ENCODE measurements around the gene RASA3. TPM values are rescaled to one million over a fixed set of nuclear protein-coding genes. Genes with fewer than 3 reads are reported as not detected.
A peak's percentile ranks its signal among the peaks of the same experiment; 100 is the strongest.

The RASA3 gene
- total RNA-seq, 1 donor from 2014 or later = 41.1 TPM

GRCh38 chr13:114143806-114144605 is 11.6 kb upstream of the RASA3 start:
- H3K4me3 ChIP-seq (ENCODE audit: insufficient read depth, low read depth, low read length) = no peak overlapping the region
- no peak for TF ChIP-seq EZH2 (IDR thresholded peaks at IDR 0.05; ENCODE audit: insufficient read depth, low read length)
- peak; percentile 5 for TF ChIP-seq CTCF (IDR thresholded peaks at IDR 0.05; ENCODE audit: insufficient read depth, low read depth, low read length)
- no peaks in the 10 kb centered on the region for H3K4me1 ChIP-seq (ENCODE audit: insufficient read depth, low read length)
- no peaks in the 10 kb centered on the region for H4K20me1 ChIP-seq (ENCODE audit: insufficient read depth, low read length)
- Mint-ChIP-seq H3K27ac (ENCODE audit: unreplicated experiment) (no peak overlapping the region), H3K36me3 (ENCODE audit: low read depth, unreplicated experiment) (no peaks in the 10 kb centered on the region), H3K9me3 (ENCODE audit: unreplicated experiment) (no peaks in the 10 kb centered on the region), H3K4me3 (ENCODE audit: unreplicated experiment) (no peak overlapping the region), H3K4me1 (ENCODE audit: low read depth, unreplicated experiment) (no peaks in the 10 kb centered on the region), H3K27me3 (ENCODE audit: low read depth, unreplicated experiment) (peaks cover 28% of the 10 kb centered on the region)
- H3K9ac ChIP-seq (ENCODE audit: low read length) = no peak overlapping the region
- H3K27ac ChIP-seq (ENCODE audit: low read depth, low read length) = no peak overlapping the region
- DNase-seq (ENCODE audit: low read depth) (no peak), FAIRE-seq (no peak)
- no peaks in the 10 kb centered on the region for H3K36me3 ChIP-seq (ENCODE audit: insufficient read depth, low read length)
- H3K79me2 ChIP-seq (ENCODE audit: insufficient read depth, low read length) = no peaks in the 10 kb centered on the region
- H3K27me3 ChIP-seq (ENCODE audit: insufficient read depth, low read length) = peaks cover 9% of the 10 kb centered on the region
- no peak overlapping the region for H2AFZ ChIP-seq (ENCODE audit: low read depth, low read length)
- no peaks in the 10 kb centered on the region for H3K9me3 ChIP-seq (ENCODE audit: insufficient read depth, low read depth, low read length)
- no peak overlapping the region for H3K4me2 ChIP-seq (ENCODE audit: low read length)

GRCh38 chr13:114142640-114143490 is 10.4 kb upstream of the RASA3 start:
- Histone ChIP-seq H3K9ac (ENCODE audit: low read length) (no peak overlapping the region), H3K79me2 (ENCODE audit: insufficient read depth, low read length) (no peaks in the 10 kb centered on the region), H3K27ac (ENCODE audit: low read depth, low read length) (no peak overlapping the region), H2AFZ (ENCODE audit: low read depth, low read length) (no peak overlapping the region), H3K4me2 (ENCODE audit: low read length) (no peak overlapping the region), H3K27me3 (ENCODE audit: insufficient read depth, low read length) (peaks cover 2% of the 10 kb centered on the region), H4K20me1 (ENCODE audit: insufficient read depth, low read length) (no peaks in the 10 kb centered on the region), H3K4me1 (ENCODE audit: insufficient read depth, low read length) (no peaks in the 10 kb centered on the region), H3K4me3 (ENCODE audit: insufficient read depth, low read depth, low read length) (no peak overlapping the region), H3K36me3 (ENCODE audit: insufficient read depth, low read length) (no peaks in the 10 kb centered on the region), H3K9me3 (ENCODE audit: insufficient read depth, low read depth, low read length) (no peaks in the 10 kb centered on the region)
- peaks cover 20% of the 10 kb centered on the region for H3K27me3 Mint-ChIP-seq (ENCODE audit: low read depth, unreplicated experiment)
- TF ChIP-seq EZH2 (IDR thresholded peaks at IDR 0.05; ENCODE audit: insufficient read depth, low read length) = no peak
- TF ChIP-seq CTCF (IDR thresholded peaks at IDR 0.05; ENCODE audit: insufficient read depth, low read depth, low read length) = no peak
- no peak for DNase-seq (ENCODE audit: low read depth)
- H3K9me3 Mint-ChIP-seq (ENCODE audit: unreplicated experiment) = no peaks in the 10 kb centered on the region
- H3K36me3 Mint-ChIP-seq (ENCODE audit: low read depth, unreplicated experiment) = peaks cover under 1% of the 10 kb centered on the region
- H3K27ac Mint-ChIP-seq (ENCODE audit: unreplicated experiment) = no peak overlapping the region
- H3K4me3 Mint-ChIP-seq (ENCODE audit: unreplicated experiment) = no peak overlapping the region
- no peaks in the 10 kb centered on the region for H3K4me1 Mint-ChIP-seq (ENCODE audit: low read depth, unreplicated experiment)
- FAIRE-seq = no peak

All from astrocyte (in vitro differentiated cells and primary cell).